Tibial nerve (tissue), 4 donors: Measurements from ENCODE around the gene SF1. TPM values are rescaled to one million over a fixed set of nuclear protein-coding genes. Genes with fewer than 3 reads are reported as not detected.

ENCODE experiments used
- DNase-seq, 2 donors: peaks; one replicate each; pipeline ENCODE4 v3.0.0-alpha.2; 2019; ENCODE audit warnings: low spot score in 2 of 2
- H3K27ac ChIP-seq, 4 donors: fragments of 200-600 bp; sonication (generic) in 3 of 4; one replicate each; pipeline ENCODE4 v1.5.1; 2017 to 2019; ENCODE audit warnings: mild to moderate bottlenecking in 1 of 4
- H3K27me3 ChIP-seq, 2 donors: fragments of 200-600 bp; sonication (generic) in 1 of 2; one replicate each; pipeline versions ENCODE4 v1.5.1 to v1.6.0; 2017 to 2019
- H3K36me3 ChIP-seq, 3 donors: fragments of 200-600 bp; sonication (generic); one replicate each; pipeline ENCODE4 v1.5.1; 2018 to 2019
- H3K4me1 ChIP-seq, 4 donors: fragments of 200-600 bp; sonication (generic) in 3 of 4; one replicate each; pipeline ENCODE4 v1.5.1; 2017 to 2019
- H3K4me3 ChIP-seq, 4 donors: fragments of 200-600 bp; sonication (generic) in 3 of 4; one replicate each; pipeline ENCODE4 v1.5.1; 2017 to 2019; ENCODE audit warnings: mild to moderate bottlenecking in 1 of 4, moderate library complexity in 1 of 4
- H3K9me3 ChIP-seq, 4 donors: fragments of 200-600 bp; sonication (generic) in 3 of 4; one replicate each; pipeline ENCODE4 v1.5.1; 2017 to 2019
- CTCF ChIP-seq, 5 experiments: fragments of 200-600 bp in 3 of 5; fragments of 450-650 bp in 2 of 5; sonication (generic) in 3 of 5; IDR thresholded peaks; one replicate each; pipeline ENCODE4 v1.5.1; 2016 to 2019; ENCODE audit warnings: antibody characterized with exemption in 5 of 5, mild to moderate bottlenecking in 3 of 5, moderate library complexity in 2 of 5
- EP300 ChIP-seq, 2 donors: sonication (generic); formaldehyde crosslinking; IDR thresholded peaks; one replicate each; pipeline ENCODE4 v1.6.1; 2017; ENCODE audit warnings: antibody characterized with exemption in 2 of 2, mild to moderate bottlenecking in 1 of 2
- POLR2A ChIP-seq, 2 donors: fragments of 450-650 bp; IDR thresholded peaks; one replicate each; pipeline ENCODE4 v1.6.1; 2017; ENCODE audit warnings: antibody characterized with exemption in 2 of 2, mild to moderate bottlenecking in 2 of 2, moderate library complexity in 2 of 2
- WGBS, 2 donors: methylation state at CpG; one replicate each; pipeline ENCODE4 v1.1.5; 2018; 5-methylcytosine and 5-hydroxymethylcytosine counted together
- total RNA-seq, 4 donors: library from RNA; depleted of rRNA; stranded (reverse); fragments of >200 nt; gene quantifications; one replicate each; pipeline ENCODE4 v1.1.0, GENCODE V29; 2016

Gene SF1
- total RNA-seq, 4 donors from 2014 or later = 368 to 416 (median 372) TPM

- no peak for DNase-seq
- Histone ChIP-seq H3K9me3 (no peaks in the 10 kb centered on the region), H3K36me3 (peaks cover 30 to 100% (median 72%) of the 10 kb centered on the region in 3 donors), H3K27me3 (no peaks in the 10 kb centered on the region), H3K4me1 (peaks cover 0 to 68% (median 27%) of the 10 kb centered on the region in 4 donors), H3K27ac (peak overlapping the region in 2 of 4 donors; percentile 13 to 38), H3K4me3 (no peak overlapping the region)
- WGBS, 2 donors = 87 to 89% methylated on average over 6 of the region's 6 CpGs
- TF ChIP-seq CTCF (IDR thresholded peaks at IDR 0.05) = no peak
- TF ChIP-seq POLR2A (IDR thresholded peaks at IDR 0.05) = no peak
- TF ChIP-seq EP300 (IDR thresholded peaks at IDR 0.05) = no peak
Measured at GRCh38 chr11:64768300-64768694, 10.0 kb downstream of the SF1 start.

- Histone ChIP-seq H3K4me3 (no peak overlapping the region), H3K36me3 (peaks cover 30 to 100% (median 68%) of the 10 kb centered on the region in 3 donors), H3K4me1 (peaks cover 0 to 68% (median 26%) of the 10 kb centered on the region in 4 donors), H3K9me3 (no peaks in the 10 kb centered on the region), H3K27me3 (no peaks in the 10 kb centered on the region), H3K27ac (peak overlapping the region in 3 of 4 donors; percentile 13 to 51 (median 38))
- 48 to 55% methylated on average over 8 to 18 of the region's 19 CpGs for WGBS, 2 donors
- peak; percentile 58 to 81 (median 71) for TF ChIP-seq CTCF (IDR thresholded peaks at IDR 0.05)
- no peak for TF ChIP-seq POLR2A (IDR thresholded peaks at IDR 0.05)
- no peak for TF ChIP-seq EP300 (IDR thresholded peaks at IDR 0.05)
- peak; percentile 55 to 82 for DNase-seq
Measured at GRCh38 chr11:64767344-64768299, 10.7 kb downstream of the SF1 start.

- no peaks in the 10 kb centered on the region for H3K27me3 ChIP-seq
- H3K27ac ChIP-seq = peak overlapping the region in 2 of 4 donors; percentile 13 to 51
- TF ChIP-seq POLR2A (IDR thresholded peaks at IDR 0.05) = no peak
- TF ChIP-seq CTCF (IDR thresholded peaks at IDR 0.05) = no peak
- TF ChIP-seq EP300 (IDR thresholded peaks at IDR 0.05) = no peak
- no peak for DNase-seq
- 95 to 99% methylated on average over 11 of the region's 11 CpGs for WGBS, 2 donors
- H3K4me1 ChIP-seq = peaks cover 0 to 68% (median 27%) of the 10 kb centered on the region in 4 donors
- peaks cover 30 to 100% (median 68%) of the 10 kb centered on the region in 3 donors for H3K36me3 ChIP-seq
- H3K4me3 ChIP-seq = no peak overlapping the region
- no peaks in the 10 kb centered on the region for H3K9me3 ChIP-seq
Measured at GRCh38 chr11:64766881-64767280, 11.5 kb downstream of the SF1 start.

GRCh38 chr11:64765851-64766665 is 12.3 kb downstream of the SF1 start:
- Histone ChIP-seq H3K4me3 (no peak overlapping the region), H3K27ac (no peak overlapping the region), H3K9me3 (no peaks in the 10 kb centered on the region), H3K4me1 (peaks cover 0 to 67% (median 26%) of the 10 kb centered on the region in 4 donors), H3K27me3 (no peaks in the 10 kb centered on the region), H3K36me3 (peaks cover 30 to 91% (median 66%) of the 10 kb centered on the region in 3 donors)
- 87% methylated on average over 27 to 42 of the region's 42 CpGs for WGBS, 2 donors
- TF ChIP-seq CTCF (IDR thresholded peaks at IDR 0.05) (no peak), POLR2A (IDR thresholded peaks at IDR 0.05) (no peak), EP300 (IDR thresholded peaks at IDR 0.05) (no peak)
- DNase-seq = no peak
